ENCODE measurements around the gene TMED5. TPM values are rescaled to one million over a fixed set of nuclear protein-coding genes. Genes with fewer than 3 reads are reported as not detected.

Gene TMED5
- total RNA-seq, 2 donors from 2014 or later, result 55.2 to 62.5 TPM

- ATAC-seq (peak; percentile 87), DNase-seq (no peak)
- intact Hi-C loops (cut with DNase I, micrococcal nuclease), result no loop called here
These were observed 42.5 kb downstream of the TMED5 start for GRCh38 chr1:93137604-93138292.

- DNase-seq, result no peak
- no peak for ATAC-seq
- intact Hi-C loops (cut with DNase I, micrococcal nuclease), result no loop called here
These were observed 43.8 kb downstream of the TMED5 start for GRCh38 chr1:93136445-93136844.

GRCh38 chr1:93132638-93133037 lies 47.6 kb downstream of the TMED5 start:
- intact Hi-C loops (cut with DNase I, micrococcal nuclease), result no loop called here
- ATAC-seq (peak; percentile 71), DNase-seq (no peak)

GRCh38 chr1:93129507-93130099 lies 50.6 kb downstream of the TMED5 start:
- intact Hi-C loops (cut with DNase I, micrococcal nuclease), result no loop called here
- ATAC-seq (no peak), DNase-seq (no peak)

- intact Hi-C loops (cut with DNase I, micrococcal nuclease), result no loop called here
- DNase-seq, result no peak
- no peak for ATAC-seq
These were observed 55.5 kb downstream of the TMED5 start for GRCh38 chr1:93124556-93125355.

GRCh38 chr1:93123201-93123783 lies 56.9 kb downstream of the TMED5 start:
- intact Hi-C loops (cut with DNase I, micrococcal nuclease), result no loop called here
- no peak for DNase-seq
- peak; percentile 87 for ATAC-seq

- no peak for DNase-seq
- no peak for ATAC-seq
- intact Hi-C loops (cut with DNase I, micrococcal nuclease), result no loop called here
These were observed 59.6 kb downstream of the TMED5 start for GRCh38 chr1:93120614-93121013.

GRCh38 chr1:93114391-93114790 lies 65.8 kb downstream of the TMED5 start:
- intact Hi-C loops (cut with DNase I, micrococcal nuclease), result no loop called here
- ATAC-seq (peak; percentile 87), DNase-seq (no peak)

GRCh38 chr1:93113127-93113526 lies 67.1 kb downstream of the TMED5 start:
- DNase-seq, result no peak
- intact Hi-C loops (cut with DNase I, micrococcal nuclease), result no loop called here
- ATAC-seq, result no peak

GRCh38 chr1:93111561-93111960 lies 68.7 kb downstream of the TMED5 start:
- intact Hi-C loops (cut with DNase I, micrococcal nuclease), result no loop called here
- ATAC-seq (no peak), DNase-seq (no peak)

- ATAC-seq, result no peak
- no peak for DNase-seq
- intact Hi-C loops (cut with DNase I, micrococcal nuclease), result no loop called here
These were observed 69.1 kb downstream of the TMED5 start for GRCh38 chr1:93111065-93111464.

GRCh38 chr1:93109578-93109977 lies 70.6 kb downstream of the TMED5 start:
- peak; percentile 74 for ATAC-seq
- intact Hi-C loops (cut with DNase I, micrococcal nuclease), result no loop called here

GRCh38 chr1:93108335-93108734 lies 71.9 kb downstream of the TMED5 start:
- ATAC-seq (no peak), DNase-seq (no peak)
- intact Hi-C loops (cut with DNase I, micrococcal nuclease), result no loop called here

More at GRCh38 chr1:93109578-93109977, 70.6 kb downstream of the TMED5 start:
- no peak for DNase-seq

- no peak for ATAC-seq
- intact Hi-C loops (cut with DNase I, micrococcal nuclease), result no loop called here
- DNase-seq, result no peak
These were observed 72.8 kb downstream of the TMED5 start for GRCh38 chr1:93107395-93107794.

- ATAC-seq, result no peak
- no peak for DNase-seq
- intact Hi-C loops (cut with DNase I, micrococcal nuclease), result no loop called here
These were observed 74.0 kb downstream of the TMED5 start for GRCh38 chr1:93106226-93106625.

- DNase-seq (no peak), ATAC-seq (no peak)
- intact Hi-C loops (cut with DNase I, micrococcal nuclease), result no loop called here
These were observed 78.1 kb downstream of the TMED5 start for GRCh38 chr1:93102142-93102541.
